ENCODE measurements around the gene STARD9.

DNA sequence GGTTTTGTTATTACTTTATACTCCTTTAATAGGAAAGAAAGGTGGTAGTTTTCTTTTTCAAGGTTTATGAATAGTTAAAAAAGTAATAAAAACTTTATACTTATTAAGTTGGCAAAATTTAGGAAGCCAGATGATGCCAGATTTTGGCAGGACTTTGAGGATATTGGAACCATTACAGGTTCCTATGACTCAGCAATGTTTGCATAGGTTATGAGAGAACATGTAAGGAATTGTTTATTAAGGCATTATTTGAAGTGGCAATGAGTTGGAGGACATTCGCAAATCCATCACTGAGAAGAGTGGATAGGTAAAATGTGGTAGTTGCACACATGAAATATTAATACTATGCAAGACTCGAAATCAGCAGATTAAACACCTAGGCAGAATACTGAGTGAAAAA is 131.7 kb downstream of the STARD9 start:
- TF ChIP-seq, protein P1, sequence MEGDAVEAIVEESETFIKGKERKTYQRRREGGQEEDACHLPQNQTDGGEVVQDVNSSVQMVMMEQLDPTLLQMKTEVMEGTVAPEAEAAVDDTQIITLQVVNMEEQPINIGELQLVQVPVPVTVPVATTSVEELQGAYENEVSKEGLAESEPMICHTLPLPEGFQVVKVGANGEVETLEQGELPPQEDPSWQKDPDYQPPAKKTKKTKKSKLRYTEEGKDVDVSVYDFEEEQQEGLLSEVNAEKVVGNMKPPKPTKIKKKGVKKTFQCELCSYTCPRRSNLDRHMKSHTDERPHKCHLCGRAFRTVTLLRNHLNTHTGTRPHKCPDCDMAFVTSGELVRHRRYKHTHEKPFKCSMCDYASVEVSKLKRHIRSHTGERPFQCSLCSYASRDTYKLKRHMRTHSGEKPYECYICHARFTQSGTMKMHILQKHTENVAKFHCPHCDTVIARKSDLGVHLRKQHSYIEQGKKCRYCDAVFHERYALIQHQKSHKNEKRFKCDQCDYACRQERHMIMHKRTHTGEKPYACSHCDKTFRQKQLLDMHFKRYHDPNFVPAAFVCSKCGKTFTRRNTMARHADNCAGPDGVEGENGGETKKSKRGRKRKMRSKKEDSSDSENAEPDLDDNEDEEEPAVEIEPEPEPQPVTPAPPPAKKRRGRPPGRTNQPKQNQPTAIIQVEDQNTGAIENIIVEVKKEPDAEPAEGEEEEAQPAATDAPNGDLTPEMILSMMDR (IDR thresholded peaks at IDR 0.05) = no peak
- TF ChIP-seq POLR2AphosphoS5 (IDR thresholded peaks at IDR 0.05; ENCODE audit: insufficient read depth in 1 of 2, low read depth in 1 of 2) = peak in 1 of 2 donors; percentile 79
